CD4-positive, alpha-beta T cell treated with Interleukin-17A for 1 hour (primary cell): Measurements from ENCODE around the gene ARVCF.

Experiments used
- DNase-seq: peaks from one replicate; pipeline ENCODE4 v3.0.0-alpha.2; 2020

The ARVCF gene

GRCh38 chr22:20053407-20054033 lies 36.9 kb upstream of the ARVCF start:
- no peak for DNase-seq

- DNase-seq: no peak
Measured at GRCh38 chr22:20052309-20053259, 36.0 kb upstream of the ARVCF start.

- DNase-seq: no peak
Measured at GRCh38 chr22:20051927-20052308, 35.3 kb upstream of the ARVCF start.

DNA sequence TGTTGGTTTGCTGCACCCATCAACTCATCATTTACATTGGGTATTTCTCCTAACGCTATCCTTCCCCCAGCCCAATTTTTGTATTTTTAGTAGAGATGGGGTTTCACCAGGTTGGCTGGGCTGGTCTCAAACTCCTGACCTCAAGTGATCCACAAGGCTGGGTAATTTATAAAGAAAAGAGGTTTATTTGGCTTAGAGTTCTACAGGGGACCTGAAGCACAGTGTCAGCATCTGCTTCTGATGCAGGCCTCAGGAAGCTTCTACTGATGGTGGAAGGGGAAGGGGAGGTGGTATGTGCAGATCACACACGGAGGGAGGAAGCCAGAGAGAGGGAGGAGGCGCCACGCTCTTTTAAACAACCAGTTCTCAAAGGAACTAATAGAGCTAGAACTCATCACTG lies 30.1 kb upstream of the ARVCF start:
- no peak for DNase-seq

DNA sequence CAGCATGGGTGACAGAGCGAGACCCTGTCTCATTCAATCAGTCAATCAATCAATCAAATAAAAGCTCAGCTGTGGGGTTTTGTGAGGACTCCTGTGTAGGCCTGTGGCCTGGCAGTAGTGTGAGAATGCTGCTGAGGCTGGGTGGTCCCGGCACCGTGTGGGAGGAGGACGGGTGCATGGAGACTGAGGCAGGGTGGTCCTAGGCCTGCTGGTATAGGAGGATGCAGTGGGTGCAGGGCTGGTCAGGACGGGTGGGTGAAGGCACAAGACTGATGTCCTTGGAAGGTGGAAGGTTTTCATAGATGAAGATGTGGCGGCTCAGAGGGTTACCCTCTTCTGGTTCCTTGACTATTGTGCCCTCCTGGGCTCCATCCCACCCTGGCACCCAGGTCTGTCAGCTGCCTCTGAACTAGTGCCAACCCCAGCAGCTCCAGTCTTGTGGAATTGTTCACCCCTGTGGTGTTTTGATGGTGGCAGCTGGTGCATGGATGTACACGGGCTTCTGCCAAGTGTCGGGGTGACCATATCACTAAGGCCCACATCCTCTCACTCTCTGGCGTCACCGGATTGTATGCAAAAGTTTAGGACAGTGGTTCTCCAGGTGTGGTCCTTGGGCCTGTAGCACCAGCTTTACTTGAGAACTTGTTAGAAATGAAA lies 28.0 kb upstream of the ARVCF start:
- no peak for DNase-seq

DNA sequence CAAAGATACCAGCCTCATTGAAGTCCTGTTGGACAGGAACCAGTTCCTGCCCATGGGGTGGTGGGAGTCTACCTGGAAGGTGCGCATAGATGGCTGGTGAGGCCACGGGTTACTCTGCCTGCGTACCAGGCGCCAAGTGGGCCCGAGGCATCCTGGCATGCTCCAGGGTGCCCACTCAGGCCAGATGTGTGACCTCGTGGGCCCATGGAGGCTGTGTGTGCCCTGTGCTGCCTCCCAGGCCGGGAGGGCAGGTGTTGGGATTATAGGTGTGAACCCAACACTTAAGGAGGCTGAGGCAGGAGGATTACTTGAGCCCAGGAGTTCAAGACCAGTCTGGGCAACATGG lies 27.3 kb upstream of the ARVCF start:
- no peak for DNase-seq

GRCh38 chr22:20043057-20043996 lies 26.7 kb upstream of the ARVCF start:
- DNase-seq: no peak

- no peak for DNase-seq
Measured at GRCh38 chr22:20040327-20041200, 23.9 kb upstream of the ARVCF start.

- DNase-seq: no peak
Measured at GRCh38 chr22:20039683-20040325, 23.2 kb upstream of the ARVCF start.

DNA sequence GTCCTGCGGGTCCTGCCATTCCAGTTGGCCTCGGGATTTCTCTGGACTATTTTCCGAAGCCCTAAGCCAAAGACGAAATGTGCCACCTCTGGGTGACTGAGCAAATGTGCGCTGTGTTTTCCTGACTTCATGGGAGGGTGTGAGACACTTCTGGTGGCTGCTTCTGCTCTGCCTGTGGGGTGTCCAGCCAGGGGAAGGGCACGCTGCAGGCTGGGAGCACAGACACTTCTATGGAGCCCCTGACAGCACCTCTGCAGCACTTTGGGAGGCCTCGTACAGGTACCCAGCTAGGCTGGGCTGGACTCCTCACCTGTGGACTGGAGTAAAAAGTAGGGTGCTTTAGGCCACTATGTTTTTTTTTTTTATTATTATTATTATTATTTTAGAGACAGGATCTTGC lies 22.0 kb upstream of the ARVCF start:
- DNase-seq: no peak

GRCh38 chr22:20037419-20037818 lies 20.8 kb upstream of the ARVCF start:
- no peak for DNase-seq

GRCh38 chr22:20036535-20037392 lies 20.1 kb upstream of the ARVCF start:
- no peak for DNase-seq

DNA sequence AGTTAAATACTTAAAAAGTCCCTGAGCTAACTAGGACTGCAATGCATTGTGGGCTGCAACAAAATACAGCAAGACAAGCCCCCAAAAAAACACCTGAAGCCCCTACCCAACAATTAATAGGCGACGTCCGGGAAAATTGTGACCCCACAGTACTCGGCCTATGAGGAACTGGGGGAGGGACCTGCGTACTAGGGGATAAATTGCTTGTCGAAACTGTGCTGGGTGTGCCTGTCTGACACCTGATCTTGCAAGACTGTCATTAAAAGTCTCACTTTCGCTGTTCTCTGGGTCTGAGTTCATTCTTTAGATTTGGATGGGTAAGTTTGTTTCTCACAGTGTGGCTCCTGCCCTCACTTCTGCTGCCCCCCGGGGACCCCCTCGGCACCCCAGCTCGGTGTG lies 19.5 kb upstream of the ARVCF start:
- DNase-seq: no peak

DNA sequence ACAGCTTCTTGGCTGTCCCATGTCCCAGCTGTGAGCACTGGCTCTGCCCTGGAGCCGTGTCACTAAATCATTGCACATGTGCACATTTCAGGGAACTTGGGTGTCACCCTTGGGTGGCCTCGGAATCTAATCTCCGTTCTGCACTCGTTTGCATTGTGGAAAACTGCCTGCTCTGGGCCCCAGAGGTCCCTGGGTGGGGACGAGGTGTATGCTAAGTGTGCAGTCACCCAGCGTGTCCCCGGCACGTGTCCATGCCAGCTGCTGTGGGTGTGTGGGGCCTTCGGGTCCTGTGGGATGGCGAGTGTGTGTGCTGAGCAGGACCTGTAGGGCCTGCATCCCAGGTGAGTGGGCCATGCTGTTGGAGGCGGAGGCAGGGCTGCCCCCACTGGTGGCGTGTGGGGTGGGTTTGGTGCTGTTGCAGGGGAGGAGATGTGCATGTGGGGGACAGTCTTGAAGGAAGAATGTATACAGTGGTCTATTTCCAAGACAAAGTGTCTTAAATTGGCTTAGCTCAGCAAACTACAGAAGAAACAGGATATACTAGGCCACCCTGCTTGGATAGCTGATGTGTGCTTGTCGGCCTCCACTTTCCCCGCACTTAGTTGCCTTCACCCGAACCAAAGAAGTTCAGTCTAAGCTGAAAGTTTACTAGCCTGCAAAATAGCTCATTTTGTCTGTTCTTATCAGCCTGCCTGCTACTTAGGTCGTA lies 18.9 kb upstream of the ARVCF start:
- no peak for DNase-seq

DNA sequence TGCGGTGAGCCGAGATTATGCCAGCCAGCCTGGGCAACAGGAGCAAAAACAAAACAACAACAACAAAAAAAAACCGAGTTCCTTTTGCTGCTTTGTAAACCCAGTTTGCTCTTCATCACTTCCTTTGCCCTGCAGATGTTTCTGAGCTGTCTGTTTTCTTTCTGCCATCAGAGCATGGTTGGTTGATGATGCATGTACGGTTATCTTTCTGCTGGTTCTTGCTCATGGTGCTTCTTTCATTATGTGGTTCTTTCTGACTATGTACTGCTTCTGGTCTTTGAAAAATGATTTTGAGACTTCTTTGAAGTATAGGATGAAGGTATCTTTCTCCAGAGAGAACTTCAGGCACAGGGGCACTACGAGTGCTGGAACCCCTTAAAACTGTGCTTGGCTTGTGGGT lies 17.5 kb upstream of the ARVCF start:
- DNase-seq: no peak

- DNase-seq: no peak
Measured at GRCh38 chr22:20033045-20033706, 16.6 kb upstream of the ARVCF start.

GRCh38 chr22:20032407-20032991 lies 15.9 kb upstream of the ARVCF start:
- no peak for DNase-seq

GRCh38 chr22:20031732-20032406 lies 15.2 kb upstream of the ARVCF start:
- peak; percentile 68 for DNase-seq
